Right lobe of liver (tissue), 6 donors: ENCODE measurements around the gene FGF22. TPM values are rescaled to one million over a fixed set of nuclear protein-coding genes. Genes with fewer than 3 reads are reported as not detected.
A peak's percentile ranks its signal among the peaks of the same experiment; 100 is the strongest.
"Not testable (repeated sequence)": the region's sequence is repeated elsewhere in the genome, so short reads cannot be mapped to it uniquely, and the experiment has no call there.

Source experiments
- ATAC-seq, 4 donors: fragments of 200-7000 bp; cut with Tn5 transposase; one replicate each; pipeline ENCODE4 v1.9.1; 2020; ENCODE audit warnings: mild to moderate bottlenecking in 4 of 4, moderate library complexity in 4 of 4
- DNase-seq, 3 donors: peaks; one replicate each; pipeline ENCODE4 v3.0.0-alpha.2; 2020
- H3K27ac ChIP-seq, 3 donors: fragments of 200-600 bp; one replicate each; pipeline ENCODE4 v1.8.0; 2022
- H3K27me3 ChIP-seq, 2 donors: fragments of 200-600 bp; one replicate each; pipeline ENCODE4 v1.8.0; 2022
- H3K36me3 ChIP-seq, 4 donors: fragments of 200-600 bp; sonication (generic) in 1 of 4; one replicate each; pipeline versions ENCODE4 v1.5.1 to v1.8.0; 2017 to 2022; ENCODE audit warnings: control low read depth in 1 of 4
- H3K4me1 ChIP-seq, 4 donors: fragments of 200-600 bp; sonication (generic) in 1 of 4; one replicate each; pipeline versions ENCODE4 v1.5.1 to v1.8.0; 2017 to 2022; ENCODE audit warnings: control low read depth in 1 of 4
- H3K4me3 ChIP-seq, 3 donors: fragments of 200-600 bp; one replicate each; pipeline ENCODE4 v1.8.0; 2022
- H3K9me3 ChIP-seq, 4 donors: fragments of 200-600 bp; sonication (generic) in 1 of 4; one replicate each; pipeline versions ENCODE4 v1.5.1 to v1.8.0; 2017 to 2022; ENCODE audit warnings: control low read depth in 1 of 4
- CTCF ChIP-seq, 4 donors: fragments of 200-600 bp in 3 of 4; fragments of 450-650 bp in 1 of 4; IDR thresholded peaks; one replicate each; pipeline versions ENCODE4 v1.5.1 to v1.8.0; 2016 to 2022; ENCODE audit warnings: antibody characterized with exemption in 4 of 4, mild to moderate bottlenecking in 2 of 4
- POLR2A ChIP-seq: fragments of 450-650 bp; IDR thresholded peaks from one replicate; pipeline ENCODE4 v1.6.1; 2017; ENCODE audit warnings: antibody characterized with exemption, mild to moderate bottlenecking
- WGBS: methylation state at CpG from one replicate; pipeline ENCODE4 v1.1.6; 2018; ENCODE audit warnings: low coverage, low lambda C conversion rate; ENCODE audit not compliant: insufficient coverage; ENCODE audit errors: missing lambda C conversion rate; 5-methylcytosine and 5-hydroxymethylcytosine counted together
- intact Hi-C, 2 donors: fragments of 100-400 bp; cut with DNase I; formaldehyde crosslinking; loops; one replicate each; pipeline versions ENCODE4 v1.11.2 to v1.14.1; 2022
- total RNA-seq, 6 experiments: library from RNA; depleted of rRNA in 2 of 6; stranded (reverse); fragments of >200 nt in 2 of 6; fragmentation: NEBNext Ultra II Directional in 3 of 6; extraction: Animal tissue kit (Norgen Biotek cat#: 25700) in 3 of 6; gene quantifications; one replicate each; pipeline versions ENCODE4 v1.1.0 to v1.2.4, GENCODE V29; 2016 to 2023
- donor health status: DM: no; HTN: yes; CAD: no.
- donor health status: DM: no; HTN: no; CAD: no.
- donor health status: DM: no; HTN: no; CAD: no.
- donor health status: DM: no; HTN: yes; CAD: no.
- donor health status: DM: no; HTN: yes; CAD: no.

The FGF22 gene
- total RNA-seq, 6 experiments from 2014 or later: 0.15 TPM; not detected in 5

- H3K4me1 ChIP-seq: no peaks in the 10 kb centered on the region
- H3K27me3 ChIP-seq: no peaks in the 10 kb centered on the region
- DNase-seq (peak in 1 of 3 donors; percentile 52), ATAC-seq (no peak)
- H3K4me3 ChIP-seq: no peak overlapping the region
- no CpG with 5 or more reads among the region's 19 CpGs for WGBS
- peaks cover 0 to 32% (median 10%) of the 10 kb centered on the region in 4 donors for H3K36me3 ChIP-seq
- no peak for TF ChIP-seq CTCF (IDR thresholded peaks at IDR 0.05)
- no peak for TF ChIP-seq POLR2A
- intact Hi-C loops: no loop called here
- H3K27ac ChIP-seq: no peak overlapping the region
- H3K9me3 ChIP-seq: no peaks in the 10 kb centered on the region
These were observed 21.4 kb upstream of the FGF22 start for GRCh38 chr19:618247-618619.

GRCh38 chr19:618674-619285 is 20.9 kb upstream of the FGF22 start:
- Histone ChIP-seq H3K36me3 (peaks cover 0 to 37% (median 10%) of the 10 kb centered on the region in 4 donors), H3K27me3 (no peaks in the 10 kb centered on the region), H3K9me3 (no peaks in the 10 kb centered on the region), H3K27ac (no peak overlapping the region), H3K4me1 (no peaks in the 10 kb centered on the region), H3K4me3 (no peak overlapping the region)
- DNase-seq: peak in 1 of 3 donors; percentile 51
- no CpG with 5 or more reads among the region's 27 CpGs for WGBS
- TF ChIP-seq CTCF (IDR thresholded peaks at IDR 0.05): no peak
- TF ChIP-seq POLR2A: no peak
- intact Hi-C loops: no loop called here
- no peak for ATAC-seq

GRCh38 chr19:619286-620002 is 20.2 kb upstream of the FGF22 start:
- TF ChIP-seq CTCF (IDR thresholded peaks at IDR 0.05) (no peak), POLR2A (no peak)
- H3K27me3 ChIP-seq: no peaks in the 10 kb centered on the region
- no peak overlapping the region for H3K27ac ChIP-seq
- H3K4me3 ChIP-seq: no peak overlapping the region
- WGBS: 88% methylated on average over 5 of the region's 47 CpGs
- H3K9me3 ChIP-seq: no peaks in the 10 kb centered on the region
- intact Hi-C loops: no loop called here
- ATAC-seq: no peak
- DNase-seq: peak in 1 of 3 donors; percentile 46
- peaks cover 0 to 39% (median 11%) of the 10 kb centered on the region in 4 donors for H3K36me3 ChIP-seq
- H3K4me1 ChIP-seq: no peaks in the 10 kb centered on the region

- Histone ChIP-seq H3K27me3 (no peaks in the 10 kb centered on the region), H3K36me3 (peaks cover 0 to 47% (median 15%) of the 10 kb centered on the region in 4 donors), H3K4me3 (no peak overlapping the region), H3K9me3 (no peaks in the 10 kb centered on the region), H3K4me1 (no peaks in the 10 kb centered on the region), H3K27ac (no peak overlapping the region)
- ATAC-seq: no peak
- no peak for TF ChIP-seq POLR2A
- TF ChIP-seq CTCF (IDR thresholded peaks at IDR 0.05): no peak
- WGBS: 91% methylated on average over 25 of the region's 51 CpGs
- DNase-seq: peak in 1 of 3 donors; percentile 47
- intact Hi-C loops: no loop called here
These were observed 19.4 kb upstream of the FGF22 start for GRCh38 chr19:620166-620862.

GRCh38 chr19:621191-621590 is 18.5 kb upstream of the FGF22 start:
- no CpG with 5 or more reads among the region's 48 CpGs for WGBS
- peaks cover 0 to 52% (median 16%) of the 10 kb centered on the region in 4 donors for H3K36me3 ChIP-seq
- H3K4me3 ChIP-seq, H3K27me3 ChIP-seq, H3K9me3 ChIP-seq, H3K4me1 ChIP-seq, intact Hi-C loops, ATAC-seq, H3K27ac ChIP-seq: not testable (repeated sequence)
- DNase-seq: peak in 1 of 3 donors; percentile 47
